Gastrocnemius medialis (tissue), 4 donors: ENCODE results near the gene ZDHHC11.

Experiments used
- POLR2A ChIP-seq, 2 donors: fragments of 450-650 bp; IDR thresholded peaks; one replicate each; pipeline ENCODE4 v1.6.1; 2017; ENCODE audit warnings: antibody characterized with exemption in 2 of 2, mild to moderate bottlenecking in 2 of 2, moderate library complexity in 2 of 2
- TF ChIP-seq, protein P1 (sequence below), 5 experiments: fragments of 450-650 bp in 3 of 5; fragments of 200-600 bp in 2 of 5; sonication (generic) in 2 of 5; IDR thresholded peaks in 4 of 5; conservative IDR thresholded peaks in 1 of 5; 1 replicate in 4 of 5; 2 replicates in 1 of 5; pipeline ENCODE4 v1.5.1; 2016 to 2019; ENCODE audit warnings: antibody characterized with exemption in 5 of 5, mild to moderate bottlenecking in 3 of 5, moderate library complexity in 3 of 5

DNA sequence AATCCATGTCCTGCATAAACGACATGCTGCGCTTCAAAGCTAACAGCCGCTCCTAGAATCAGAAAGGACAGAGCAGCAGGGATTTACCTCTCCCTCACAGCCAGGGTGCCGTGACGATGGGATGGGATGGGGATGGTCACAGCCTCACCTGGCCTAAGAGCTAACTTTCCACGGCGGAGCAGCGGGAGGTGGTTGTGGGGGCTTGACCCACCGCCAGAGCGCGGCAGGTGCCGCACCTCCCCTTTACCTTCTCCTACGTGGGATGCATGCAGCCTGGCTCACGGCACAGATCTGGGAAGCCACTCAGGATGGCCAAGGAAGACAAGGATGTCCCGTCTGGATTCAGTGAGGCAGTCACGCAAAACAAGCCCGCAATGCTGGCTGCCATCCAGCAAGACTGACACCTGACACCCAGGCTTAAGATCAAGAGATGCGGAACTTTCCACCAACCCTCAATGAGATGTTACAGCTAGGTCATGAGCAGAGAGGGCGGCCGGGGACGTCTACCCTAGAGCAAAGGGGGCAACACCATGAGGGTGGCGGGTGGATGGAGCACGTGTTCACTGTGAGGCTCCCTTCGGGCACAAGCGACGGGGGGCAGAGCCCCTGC, 36.0 kb upstream of the ZDHHC11 start:
- TF ChIP-seq, protein P1, sequence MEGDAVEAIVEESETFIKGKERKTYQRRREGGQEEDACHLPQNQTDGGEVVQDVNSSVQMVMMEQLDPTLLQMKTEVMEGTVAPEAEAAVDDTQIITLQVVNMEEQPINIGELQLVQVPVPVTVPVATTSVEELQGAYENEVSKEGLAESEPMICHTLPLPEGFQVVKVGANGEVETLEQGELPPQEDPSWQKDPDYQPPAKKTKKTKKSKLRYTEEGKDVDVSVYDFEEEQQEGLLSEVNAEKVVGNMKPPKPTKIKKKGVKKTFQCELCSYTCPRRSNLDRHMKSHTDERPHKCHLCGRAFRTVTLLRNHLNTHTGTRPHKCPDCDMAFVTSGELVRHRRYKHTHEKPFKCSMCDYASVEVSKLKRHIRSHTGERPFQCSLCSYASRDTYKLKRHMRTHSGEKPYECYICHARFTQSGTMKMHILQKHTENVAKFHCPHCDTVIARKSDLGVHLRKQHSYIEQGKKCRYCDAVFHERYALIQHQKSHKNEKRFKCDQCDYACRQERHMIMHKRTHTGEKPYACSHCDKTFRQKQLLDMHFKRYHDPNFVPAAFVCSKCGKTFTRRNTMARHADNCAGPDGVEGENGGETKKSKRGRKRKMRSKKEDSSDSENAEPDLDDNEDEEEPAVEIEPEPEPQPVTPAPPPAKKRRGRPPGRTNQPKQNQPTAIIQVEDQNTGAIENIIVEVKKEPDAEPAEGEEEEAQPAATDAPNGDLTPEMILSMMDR (IDR thresholded peaks at IDR 0.05 in 4 of 5, conservative IDR thresholded peaks at IDR 0.05 in 1 of 5): no peak
- TF ChIP-seq POLR2A (IDR thresholded peaks at IDR 0.05): no peak
